HepG2 (cell line): ENCODE measurements around the gene BSND.

ENCODE experiments used
- ETV6 ChIP-seq: sonication (generic); formaldehyde crosslinking; conservative IDR thresholded peaks from 2 replicates; pipeline ENCODE4 v1.4.0; 2020; ENCODE audit warnings: missing genetic modification reagents
- EZH2 ChIP-seq: conservative IDR thresholded peaks from 2 replicates; pipeline ENCODE4 v1.6.1; 2012; ENCODE audit warnings: mild to moderate bottlenecking, low read depth, low read length, moderate library complexity
- GLI4 ChIP-seq: sonication (generic); formaldehyde crosslinking; IDR thresholded peaks from 2 replicates; pipeline ENCODE4 v1.5.1; 2020; ENCODE audit warnings: missing genetic modification reagents, mild to moderate bottlenecking, moderate library complexity, borderline replicate concordance
- HNRNPK ChIP-seq: fragments of 200-400 bp; formaldehyde crosslinking; IDR thresholded peaks from 2 replicates; pipeline ENCODE4 v1.6.1; 2018; ENCODE audit warnings: low read length, low read depth, moderate library complexity, mild to moderate bottlenecking; ENCODE audit not compliant: poor library complexity, severe bottlenecking
- KDM1A ChIP-seq: IDR thresholded peaks from 2 replicates; pipeline ENCODE4 v1.6.1; 2016; ENCODE audit warnings: missing compliant biosample characterization
- MAFK ChIP-seq, 2 experiments: IDR thresholded peaks in 1 of 2; conservative IDR thresholded peaks in 1 of 2; 2 replicates each; pipeline ENCODE4 v1.6.1; 2011; ENCODE audit warnings: improper control_type of control experiment in 2 of 2, low read length in 2 of 2
- POLR2A ChIP-seq, 2 experiments: IDR thresholded peaks; 2 replicates each; pipeline ENCODE4 v1.6.1; 2011; ENCODE audit warnings: low read depth in 2 of 2, low read length in 2 of 2, mild to moderate bottlenecking in 1 of 2, moderate library complexity in 1 of 2; ENCODE audit not compliant: insufficient read depth in 1 of 2
- SOX6 ChIP-seq, 2 experiments: fragments of 450-650 bp in 1 of 2; sonication (generic) in 1 of 2; formaldehyde crosslinking in 1 of 2; IDR thresholded peaks; 2 replicates each; pipeline versions ENCODE4 v1.4.0 to v1.6.1; 2017 to 2020; ENCODE audit warnings: antibody characterized with exemption in 1 of 2, mild to moderate bottlenecking in 1 of 2, missing genetic modification reagents in 1 of 2
- YY1 ChIP-seq: IDR thresholded peaks from 2 replicates; pipeline ENCODE4 v1.6.1; 2011; ENCODE audit warnings: low read length, low read depth, moderate library complexity, mild to moderate bottlenecking; ENCODE audit not compliant: insufficient read depth, insufficient replicate concordance
- ZBTB2 ChIP-seq: sonication (generic); formaldehyde crosslinking; IDR thresholded peaks from 2 replicates; pipeline ENCODE4 v1.8.0; 2022; ENCODE audit warnings: low read depth, missing genetic modification reagents

GRCh38 chr1:55010887-55011217, 12.1 kb downstream of the BSND start:
- TF ChIP-seq POLR2A (IDR thresholded peaks at IDR 0.05; ENCODE audit: insufficient read depth in 1 of 2, low read depth in 2 of 2, low read length in 2 of 2) (no peak), MAFK (conservative IDR thresholded peaks at IDR 0.05 in 1 of 2, IDR thresholded peaks at IDR 0.05 in 1 of 2; ENCODE audit: low read length in 2 of 2) (no peak), YY1 (no peak), HNRNPK (no peak), KDM1A (CRISPR knock-in tag) (no peak), ETV6 (CRISPR knock-in tag) (no peak), SOX6 (IDR thresholded peaks at IDR 0.05) (no peak), SOX6 (CRISPR knock-in tag; IDR thresholded peaks at IDR 0.05) (no peak), EZH2 (no peak), ZBTB2 (CRISPR knock-in tag) (no peak), GLI4 (CRISPR knock-in tag) (no peak)
